Omental fat pad (tissue), 4 donors: ENCODE measurements around the gene HS6ST1. TPM values are rescaled to one million over a fixed set of nuclear protein-coding genes. Genes with fewer than 3 reads are reported as not detected.

Source experiments
- ATAC-seq: fragments of 150-250 bp; one replicate; pipeline ENCODE4 v1.9.1; 2016; ENCODE audit warnings: mild to moderate bottlenecking, moderate library complexity; ENCODE audit not compliant: low FRiP score
- DNase-seq: peaks from one replicate; pipeline ENCODE4 v3.0.0-alpha.2; 2019; ENCODE audit warnings: low spot score
- CTCF ChIP-seq, 3 donors: fragments of 450-650 bp; IDR thresholded peaks; one replicate each; pipeline ENCODE4 v1.5.1; 2016 to 2017; ENCODE audit warnings: antibody characterized with exemption in 3 of 3, mild to moderate bottlenecking in 3 of 3, moderate library complexity in 2 of 3
- total RNA-seq, 4 donors: library from RNA; depleted of rRNA; stranded (reverse); fragments of >200 nt; gene quantifications; one replicate each; pipeline ENCODE4 v1.1.0, GENCODE V29; 2016

Gene HS6ST1
- total RNA-seq, 4 donors from 2014 or later, result 17.8 to 28.9 (median 24.3) TPM

GRCh38 chr2:128325611-128326181, 7.0 kb upstream of the HS6ST1 start:
- ATAC-seq, result no peak
- DNase-seq, result no peak
- TF ChIP-seq CTCF (IDR thresholded peaks at IDR 0.05), result no peak

- no peak for TF ChIP-seq CTCF (IDR thresholded peaks at IDR 0.05)
- ATAC-seq (no peak), DNase-seq (no peak)
Observed at GRCh38 chr2:128324897-128325410, 6.3 kb upstream of the HS6ST1 start.

- DNase-seq, result no peak
- no peak for ATAC-seq
- TF ChIP-seq CTCF (IDR thresholded peaks at IDR 0.05), result no peak
Observed at GRCh38 chr2:128324008-128324896, 5.6 kb upstream of the HS6ST1 start.

- no peak for TF ChIP-seq CTCF (IDR thresholded peaks at IDR 0.05)
- ATAC-seq (no peak), DNase-seq (no peak)
Observed at GRCh38 chr2:128323555-128323931, 4.9 kb upstream of the HS6ST1 start.

GRCh38 chr2:128322715-128323554, 4.3 kb upstream of the HS6ST1 start:
- TF ChIP-seq CTCF (IDR thresholded peaks at IDR 0.05), result no peak
- ATAC-seq (no peak), DNase-seq (no peak)

- peak; percentile 83 for ATAC-seq
- DNase-seq, result peak; percentile 74
- TF ChIP-seq CTCF (IDR thresholded peaks at IDR 0.05), result peak in 2 of 3 donors; percentile 38 to 82
Observed at GRCh38 chr2:128321784-128322714, 3.4 kb upstream of the HS6ST1 start.
